Smooth muscle cell of bladder (primary cell): ENCODE results near the gene SCAANT1. TPM values are rescaled to one million over a fixed set of nuclear protein-coding genes. Genes with fewer than 3 reads are reported as not detected.

Source experiments
- total RNA-seq: library from RNA; depleted of rRNA; stranded (reverse); fragments of >200 nt; gene quantifications from 2 replicates; pipeline ENCODE4 v1.2.3, GENCODE V29; 2014

SCAANT1 gene
- not detected in 2 replicates for total RNA-seq

DNA sequence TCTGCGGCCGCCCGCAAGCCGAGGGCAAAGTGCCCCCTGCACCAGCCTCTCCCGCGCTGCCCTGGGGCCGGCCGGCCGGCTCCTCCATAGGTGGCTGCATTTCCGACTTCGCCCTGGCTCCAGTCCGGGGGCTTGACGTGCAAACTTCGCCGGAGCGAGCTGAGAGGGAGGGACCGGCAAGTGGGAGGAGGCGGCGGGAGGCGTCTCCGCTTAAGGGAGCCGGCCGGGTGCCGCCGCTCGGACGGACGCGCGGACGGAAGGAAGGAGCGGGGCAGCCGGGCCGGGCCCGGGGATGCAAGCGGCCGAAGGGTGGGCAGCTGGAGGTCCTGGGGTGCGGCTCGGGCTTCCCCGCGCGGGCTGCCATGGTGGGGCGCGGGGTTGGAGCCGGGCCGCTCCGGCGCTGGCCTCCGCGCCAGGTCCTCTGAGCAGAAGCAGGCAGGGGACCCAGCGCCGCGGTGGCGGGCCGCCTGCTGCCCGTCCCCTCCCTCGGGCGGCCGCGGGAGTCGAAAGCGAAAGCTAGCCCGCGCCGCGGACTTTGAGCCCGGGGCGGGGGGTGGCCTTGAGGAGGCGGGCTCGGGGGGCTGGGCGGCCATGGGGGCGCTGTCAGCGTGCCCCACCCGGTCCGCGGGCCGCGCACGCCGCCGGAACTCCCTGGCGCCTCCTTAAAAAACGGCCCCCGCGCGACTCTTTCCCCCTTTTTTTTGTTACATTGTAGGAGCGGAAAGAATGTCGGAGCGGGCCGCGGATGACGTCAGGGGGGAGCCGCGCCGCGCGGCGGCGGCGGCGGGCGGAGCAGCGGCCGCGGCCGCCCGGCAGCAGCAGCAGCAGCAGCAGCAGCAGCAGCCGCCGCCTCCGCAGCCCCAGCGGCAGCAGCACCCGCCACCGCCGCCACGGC, at the start of gene SCAANT1:
Gene SCAANT1, minus strand, starts transcription at position 511 of the 895 bp plus-strand sequence.

DNA sequence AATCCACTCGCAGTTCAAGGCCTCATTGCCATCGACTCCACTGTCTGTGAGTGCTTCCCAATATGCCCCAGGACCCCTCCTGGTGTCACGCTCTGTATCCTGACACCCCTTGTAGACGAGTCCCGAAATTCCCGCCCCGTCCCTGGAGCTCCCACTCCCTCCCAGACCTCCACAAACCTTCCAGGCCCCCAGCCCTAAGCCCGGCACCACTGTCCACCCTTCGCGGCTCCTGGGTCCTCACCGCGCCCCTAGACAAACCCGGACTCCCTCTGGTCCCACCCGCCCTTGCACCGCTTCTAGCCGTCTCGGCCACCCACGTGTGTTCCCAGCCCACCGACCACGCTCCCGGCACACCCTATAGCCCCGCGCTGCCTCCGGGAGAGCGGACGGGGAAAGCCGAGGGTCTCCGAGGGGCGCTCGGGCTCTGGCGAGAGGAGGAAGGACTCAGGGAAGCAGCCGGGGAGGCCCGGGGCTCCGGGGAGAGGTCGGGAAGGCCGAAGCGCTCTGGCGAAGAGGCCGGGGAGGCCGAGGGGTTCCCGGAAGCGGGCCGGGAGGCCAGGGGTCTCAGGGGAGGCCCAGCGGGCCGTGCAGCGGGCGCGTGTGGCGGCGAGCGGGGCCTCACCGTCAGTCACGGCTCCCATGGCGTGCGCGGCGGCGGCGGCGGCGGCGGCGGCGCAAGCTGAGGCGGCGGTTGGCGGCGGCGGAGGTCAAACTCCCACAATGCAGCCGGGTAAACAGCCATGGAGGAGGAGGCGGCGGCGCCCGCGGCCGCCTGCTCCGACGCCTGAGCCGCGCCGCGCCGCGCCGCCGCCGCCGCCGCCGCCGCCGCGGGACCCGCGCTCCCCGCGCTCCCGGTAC, 48.8 kb downstream of the SCAANT1 start, which contains the start of the genes ATXN7 and THOC7:
Gene ATXN7, plus strand, starts transcription at position 718 of the 858 bp plus-strand sequence. CDS start 48,732 bp downstream, outside the sequence.
Gene THOC7, minus strand, starts transcription at position 656 of the 858 bp plus-strand sequence. Its CDS starts 15 bp downstream, at position 641.

Other genes starting within 250 kb of the SCAANT1 start
- not detected in 2 replicates for gene C3orf49, start 93.1 kb downstream of the SCAANT1 start, total RNA-seq
- 45.6 and 49.8 TPM in 2 replicates for gene THOC7, start 48.6 kb downstream of the SCAANT1 start, total RNA-seq
- gene ATXN7, start 48.5 kb downstream of the SCAANT1 start, total RNA-seq = 7.0 and 8.5 TPM in 2 replicates
- 92.4 and 94.0 TPM in 2 replicates for gene PSMD6, start 111.1 kb upstream of the SCAANT1 start, total RNA-seq